ACC112 (cell line): ENCODE results near the gene RHBG.

Source experiments
- H2AFZ ChIP-seq: fragments of 200-600 bp; sonication (generic); one replicate; pipeline ENCODE4 v1.6.0; 2017; ENCODE audit warnings: antibody characterized with exemption, low read length; ENCODE audit not compliant: unreplicated experiment
- H3K27ac ChIP-seq: fragments of 200-600 bp; sonication (generic); 2 replicates; pipeline ENCODE4 v1.5.1; 2014; ENCODE audit warnings: low read depth, mild to moderate bottlenecking, antibody characterized with exemption, low read length, moderate library complexity
- H3K27me3 ChIP-seq: fragments of 200-600 bp; sonication (generic); 2 replicates; pipeline ENCODE4 v1.6.1; 2014; ENCODE audit warnings: mild to moderate bottlenecking, antibody characterized with exemption, low read length, moderate library complexity, mixed read lengths; ENCODE audit not compliant: insufficient read depth
- H3K36me3 ChIP-seq: fragments of 200-600 bp; sonication (generic); 2 replicates; pipeline ENCODE4 v1.6.1; 2016; ENCODE audit warnings: mild to moderate bottlenecking, antibody characterized with exemption, low read length, moderate library complexity, mixed read lengths; ENCODE audit not compliant: insufficient read depth
- H3K4me1 ChIP-seq: fragments of 200-600 bp; sonication (generic); one replicate; pipeline ENCODE4 v1.6.1; 2016; ENCODE audit warnings: low read length, mixed read lengths; ENCODE audit not compliant: insufficient read depth, unreplicated experiment, control insufficient read depth
- H3K4me3 ChIP-seq: fragments of 200-600 bp; sonication (generic); 2 replicates; pipeline ENCODE4 v1.5.1; 2014; ENCODE audit warnings: mild to moderate bottlenecking, low read depth, low read length
- H3K79me2 ChIP-seq: fragments of 200-600 bp; sonication (generic); one replicate; pipeline ENCODE4 v1.6.0; 2016; ENCODE audit warnings: low read length; ENCODE audit not compliant: control insufficient read depth, unreplicated experiment, insufficient read depth

The RHBG gene

DNA sequence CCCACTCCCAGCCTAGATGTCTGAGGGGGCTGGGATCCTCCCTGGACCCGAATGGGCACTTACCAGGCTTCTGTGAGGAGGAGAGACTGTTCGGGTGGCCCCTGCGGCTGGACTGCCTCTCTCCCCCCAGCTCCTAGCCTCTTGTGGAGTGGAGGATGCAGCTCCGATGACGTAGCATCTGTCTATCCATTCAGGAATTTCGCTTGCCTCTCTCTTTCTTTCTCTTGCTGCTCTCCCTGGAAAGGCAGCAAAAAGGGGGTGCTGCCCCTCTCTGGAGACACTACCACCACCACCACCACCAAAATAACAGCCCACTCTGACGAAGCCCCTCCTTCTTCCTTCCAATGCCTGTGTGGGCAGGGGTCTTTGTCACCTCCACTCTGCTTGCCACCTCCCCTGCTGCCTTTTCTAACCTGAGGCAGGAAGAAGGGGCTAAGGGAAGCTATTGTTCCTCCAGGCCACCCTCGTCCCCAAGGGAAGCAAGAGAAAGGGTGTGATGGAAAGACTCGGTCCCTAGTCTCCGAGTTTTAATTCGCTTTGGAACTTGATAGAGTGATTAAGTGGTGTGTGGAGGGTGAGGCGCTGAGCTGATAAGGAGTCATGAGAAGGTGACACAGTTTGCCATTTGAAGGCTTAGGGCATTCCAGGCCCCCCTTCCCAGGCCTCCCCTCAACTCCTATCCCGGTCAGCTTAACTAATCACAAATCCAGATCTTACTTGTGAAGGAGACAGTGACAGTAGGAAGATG lies 60.5 kb downstream of the RHBG start:
- H3K27me3 ChIP-seq: peaks cover 99% of the 10 kb centered on the region
- no peaks in the 10 kb centered on the region for H3K79me2 ChIP-seq
- no peak overlapping the region for H3K27ac ChIP-seq
- no peaks in the 10 kb centered on the region for H3K36me3 ChIP-seq
- no peak overlapping the region for H3K4me3 ChIP-seq
- no peaks in the 10 kb centered on the region for H3K4me1 ChIP-seq
- no peak overlapping the region for H2AFZ ChIP-seq

DNA sequence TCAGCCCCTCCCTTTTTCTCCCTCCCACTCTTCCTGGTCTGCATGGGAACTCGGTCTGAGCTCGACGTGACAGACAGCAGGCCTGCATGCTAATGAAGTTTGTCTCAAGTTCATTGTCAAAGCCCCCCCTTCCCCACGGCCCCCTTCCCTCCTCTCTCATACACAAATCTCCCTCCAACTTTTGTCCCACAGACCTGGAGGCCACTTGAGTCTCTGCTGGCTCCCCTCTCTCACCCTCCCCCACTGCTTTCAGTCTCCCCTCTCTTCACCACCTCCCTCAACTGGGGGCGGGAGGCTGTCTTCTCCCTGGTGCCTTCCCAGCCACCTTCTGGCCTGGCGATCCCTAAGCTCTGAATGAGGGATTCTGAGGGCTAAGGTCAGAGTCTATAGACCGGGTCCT lies 61.3 kb downstream of the RHBG start:
- Histone ChIP-seq H3K4me1 (no peaks in the 10 kb centered on the region), H3K79me2 (no peaks in the 10 kb centered on the region), H3K27me3 (peaks cover 99% of the 10 kb centered on the region), H3K36me3 (no peaks in the 10 kb centered on the region), H3K27ac (no peak overlapping the region), H2AFZ (no peak overlapping the region), H3K4me3 (no peak overlapping the region)

DNA sequence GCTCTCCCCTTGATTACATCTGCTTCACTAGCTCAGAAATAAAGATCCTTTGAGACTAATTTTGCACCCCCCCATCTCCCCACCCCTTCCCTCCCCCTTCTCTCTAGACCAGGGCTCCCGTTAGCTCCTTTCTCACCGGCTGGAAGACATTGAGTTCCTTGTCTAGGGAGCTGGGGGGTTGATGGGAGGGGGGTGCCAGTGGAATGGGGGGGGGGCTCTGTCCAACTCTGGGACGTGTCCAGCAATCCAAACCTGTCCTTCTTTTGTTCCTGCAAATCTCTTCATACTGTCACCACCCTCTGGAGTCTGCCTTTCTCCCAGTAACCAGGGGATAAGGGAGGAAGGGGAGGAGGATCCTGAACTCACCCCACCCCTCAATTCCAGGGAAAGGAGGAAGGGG lies 61.9 kb downstream of the RHBG start:
- H3K4me1 ChIP-seq: no peaks in the 10 kb centered on the region
- H3K27me3 ChIP-seq: peaks cover 99% of the 10 kb centered on the region
- no peak overlapping the region for H3K4me3 ChIP-seq
- no peak overlapping the region for H3K27ac ChIP-seq
- no peak overlapping the region for H2AFZ ChIP-seq
- no peaks in the 10 kb centered on the region for H3K36me3 ChIP-seq
- no peaks in the 10 kb centered on the region for H3K79me2 ChIP-seq

DNA sequence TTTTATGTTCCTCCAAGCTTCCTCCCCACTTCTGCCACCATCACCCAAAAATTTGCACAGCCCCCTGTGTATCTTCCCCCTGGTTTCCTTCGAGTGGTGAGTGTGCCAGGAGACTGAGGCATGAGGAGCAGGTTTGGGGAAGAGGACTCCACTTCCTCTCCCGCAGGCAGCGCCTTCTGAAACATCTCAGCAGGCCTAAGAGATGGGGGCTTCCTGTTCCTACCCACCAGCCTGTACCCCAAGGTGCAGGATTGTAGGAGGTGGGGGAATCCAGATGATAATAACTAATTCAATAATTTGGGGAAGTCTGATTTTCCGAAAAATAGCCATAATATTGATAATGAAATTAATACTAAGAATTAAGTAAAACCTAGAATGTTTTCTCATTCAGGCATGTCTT lies 62.4 kb downstream of the RHBG start:
- no peaks in the 10 kb centered on the region for H3K4me1 ChIP-seq
- H3K4me3 ChIP-seq: no peak overlapping the region
- H3K79me2 ChIP-seq: no peaks in the 10 kb centered on the region
- peaks cover 99% of the 10 kb centered on the region for H3K27me3 ChIP-seq
- H3K36me3 ChIP-seq: no peaks in the 10 kb centered on the region
- no peak overlapping the region for H2AFZ ChIP-seq
- no peak overlapping the region for H3K27ac ChIP-seq

DNA sequence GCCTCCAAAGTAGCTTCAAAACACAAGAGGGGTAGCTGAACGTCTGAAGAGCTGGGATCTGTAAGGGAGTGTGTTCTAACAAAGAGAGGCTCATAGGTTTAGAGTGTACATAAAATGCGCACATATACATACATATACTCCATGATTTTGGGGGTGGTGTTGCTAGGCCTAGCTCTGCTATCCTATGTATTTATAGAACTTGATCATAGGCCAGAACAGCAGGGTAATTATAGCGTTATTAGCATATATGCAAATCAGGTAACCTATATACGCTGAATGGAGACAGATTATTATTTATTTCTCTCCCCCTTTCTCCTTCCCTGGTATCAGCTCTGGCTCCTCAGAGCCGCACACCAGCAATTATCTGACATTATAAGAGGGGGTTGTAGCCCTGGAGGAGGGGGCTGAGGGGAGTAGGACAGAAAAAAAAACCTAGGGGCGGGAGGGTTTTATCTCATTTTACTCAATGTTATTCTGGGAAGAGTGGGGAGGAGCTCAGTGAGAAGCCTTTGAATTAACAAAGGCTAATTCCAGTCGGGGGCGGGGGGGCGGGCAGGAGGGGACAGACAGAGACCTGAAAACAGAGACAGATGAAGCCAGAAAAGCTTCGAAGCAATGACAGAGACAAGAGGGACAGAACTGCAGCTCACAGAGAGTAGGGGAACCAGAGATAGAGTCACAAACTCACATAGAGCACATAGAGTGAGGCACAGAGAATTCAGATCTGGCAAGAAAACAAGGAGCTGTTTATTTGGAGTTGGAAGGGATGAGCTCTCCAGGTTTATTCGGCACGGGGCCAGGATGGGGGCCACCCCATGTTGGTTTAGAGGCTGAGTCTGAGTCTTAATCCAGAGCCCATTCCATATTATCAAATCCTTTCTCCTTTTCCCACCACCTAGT lies 63.0 kb downstream of the RHBG start:
- Histone ChIP-seq H3K27me3 (peaks cover 99% of the 10 kb centered on the region), H3K79me2 (no peaks in the 10 kb centered on the region), H3K36me3 (no peaks in the 10 kb centered on the region), H3K27ac (no peak overlapping the region), H3K4me1 (no peaks in the 10 kb centered on the region), H2AFZ (no peak overlapping the region), H3K4me3 (no peak overlapping the region)

DNA sequence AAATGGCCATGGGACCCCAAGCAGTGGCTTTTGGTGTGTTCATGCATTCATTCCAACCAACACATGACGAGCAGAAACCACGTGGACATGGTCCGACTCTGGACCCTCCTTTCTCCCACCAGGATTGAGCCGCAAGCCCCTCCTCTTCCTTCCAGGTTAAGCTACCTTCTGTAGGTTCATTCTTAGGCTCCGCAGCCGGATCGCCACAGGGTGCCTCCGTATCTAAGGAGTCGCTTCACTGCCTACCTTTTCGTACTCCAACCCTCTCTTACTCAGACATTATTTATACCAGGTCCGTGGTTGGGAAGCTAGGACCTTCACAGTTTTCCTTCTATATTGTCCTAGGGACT lies 63.6 kb downstream of the RHBG start:
- Histone ChIP-seq H2AFZ (no peak overlapping the region), H3K36me3 (no peaks in the 10 kb centered on the region), H3K79me2 (no peaks in the 10 kb centered on the region), H3K27me3 (peaks cover 99% of the 10 kb centered on the region), H3K27ac (no peak overlapping the region), H3K4me1 (no peaks in the 10 kb centered on the region), H3K4me3 (no peak overlapping the region)

DNA sequence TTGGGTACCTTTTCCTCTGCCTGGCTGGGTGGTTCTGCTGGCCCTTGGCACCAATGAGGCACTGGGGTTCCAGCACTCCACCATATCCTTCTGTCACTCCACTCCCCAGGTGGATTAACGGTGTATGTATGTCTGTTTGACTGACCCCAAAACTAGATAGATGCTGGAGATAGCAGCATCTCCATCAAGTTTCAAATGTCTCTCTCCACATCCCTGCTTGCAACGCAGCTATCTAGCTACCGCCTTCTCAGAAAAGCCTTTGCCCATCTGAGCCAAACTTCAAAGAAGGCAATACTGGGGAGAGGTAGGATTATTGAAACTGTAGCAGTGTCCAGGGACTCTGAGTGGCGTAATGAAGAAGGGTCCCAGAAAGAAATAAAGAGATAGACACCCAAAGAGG lies 64.0 kb downstream of the RHBG start:
- Histone ChIP-seq H3K79me2 (no peaks in the 10 kb centered on the region), H3K4me1 (no peaks in the 10 kb centered on the region), H3K27me3 (peaks cover 99% of the 10 kb centered on the region)

DNA sequence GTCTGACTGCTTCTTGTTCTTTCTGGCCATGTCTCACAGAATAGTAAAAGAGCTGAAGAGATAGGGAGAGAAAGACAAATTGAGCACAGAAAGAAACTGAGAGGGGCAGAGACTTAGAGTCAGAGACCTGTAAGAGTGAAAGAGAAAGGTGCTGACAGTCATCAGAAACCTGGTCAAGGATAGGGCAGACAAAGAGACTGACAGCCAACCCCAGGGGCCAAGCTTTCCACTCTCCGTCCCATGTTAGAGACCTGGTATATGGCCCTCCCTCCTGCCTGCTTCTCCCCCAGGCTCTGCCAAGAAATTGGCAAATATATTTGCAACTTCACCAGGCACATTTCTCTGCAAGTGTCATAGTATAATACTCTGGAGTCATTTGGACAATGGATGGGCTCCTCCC lies 64.6 kb downstream of the RHBG start:
- no peak overlapping the region for H2AFZ ChIP-seq
- H3K36me3 ChIP-seq: no peaks in the 10 kb centered on the region
- H3K27ac ChIP-seq: no peak overlapping the region
- H3K79me2 ChIP-seq: no peaks in the 10 kb centered on the region
- no peaks in the 10 kb centered on the region for H3K4me1 ChIP-seq
- H3K4me3 ChIP-seq: no peak overlapping the region
- H3K27me3 ChIP-seq: peaks cover 99% of the 10 kb centered on the region

More for the DNA sequence above, 64.0 kb downstream of the RHBG start:
- H3K27ac ChIP-seq: no peak overlapping the region
- no peaks in the 10 kb centered on the region for H3K36me3 ChIP-seq
- H2AFZ ChIP-seq: no peak overlapping the region
- no peak overlapping the region for H3K4me3 ChIP-seq
